HG03469 (cell line): ENCODE results near the gene GAK.

ENCODE experiments used
- ATAC-seq: cut with Tn5 transposase; IDR thresholded peaks from one replicate; pipeline ENCODE4 v1.9.1; 2021; ENCODE audit warnings: mild to moderate bottlenecking, moderate library complexity, moderate number of reproducible peaks; ENCODE audit not compliant: unreplicated experiment

Gene GAK

DNA sequence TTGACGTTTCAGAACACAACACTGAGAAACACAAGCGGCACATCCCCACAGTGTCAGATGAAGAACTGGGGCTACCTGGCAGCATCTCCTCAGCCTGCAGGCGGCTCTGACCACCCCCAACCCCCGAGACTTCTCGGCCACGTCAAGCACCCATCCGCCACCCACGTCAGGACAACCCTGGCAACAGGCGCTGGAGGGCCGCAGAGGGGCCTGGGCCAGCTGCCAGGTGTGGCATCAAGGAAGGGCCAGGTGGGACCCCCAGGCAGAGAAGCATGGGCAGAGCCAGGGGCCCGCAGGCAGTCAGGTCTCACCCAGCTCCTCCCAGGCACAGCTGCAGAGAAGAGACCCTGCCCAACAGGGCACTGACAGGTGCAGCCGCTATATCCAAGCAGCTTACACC lies 22.3 kb downstream of the GAK start:
- no peak for ATAC-seq

- no peak for ATAC-seq
These were observed 23.0 kb downstream of the GAK start for GRCh38 chr4:909131-909571.

DNA sequence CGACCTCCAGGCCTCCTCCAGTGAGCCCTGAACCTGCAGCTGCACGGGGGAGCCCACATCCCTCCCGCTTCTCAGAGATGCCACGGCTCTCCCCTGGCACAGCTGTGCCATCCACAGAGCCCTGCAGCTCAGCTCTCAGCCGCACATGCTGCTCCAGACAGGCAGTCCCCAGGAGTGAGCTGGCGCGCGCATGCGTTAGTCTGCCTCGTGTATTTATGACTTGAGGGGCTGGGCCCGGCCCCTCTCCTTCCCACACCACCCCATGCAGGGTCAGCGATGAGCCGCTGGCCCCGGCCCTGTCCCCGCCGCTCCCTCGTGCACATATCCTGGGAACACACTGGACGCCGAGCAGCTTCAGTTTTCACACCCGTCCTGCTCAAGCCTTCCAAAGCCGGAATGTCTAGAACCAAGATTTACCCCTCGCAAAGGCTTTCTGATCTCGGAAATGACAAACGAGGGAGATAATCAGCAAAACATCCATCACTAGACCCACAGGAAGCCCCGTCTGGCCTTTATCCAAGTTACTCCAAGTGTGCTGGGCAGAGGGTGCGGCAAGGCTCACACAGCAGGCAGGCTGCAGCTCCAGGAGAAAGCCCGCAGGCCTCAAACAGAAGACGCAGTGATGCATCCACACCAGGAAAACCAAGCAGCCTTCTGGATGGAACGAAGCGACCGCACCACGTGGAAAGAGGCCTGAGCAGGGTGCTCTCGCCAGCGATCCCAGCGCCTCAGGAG lies 24.3 kb downstream of the GAK start:
- ATAC-seq, result no peak

GRCh38 chr4:907103-907400 lies 25.1 kb downstream of the GAK start:
- ATAC-seq, result no peak

GRCh38 chr4:906339-907102 lies 25.6 kb downstream of the GAK start:
- no peak for ATAC-seq

GRCh38 chr4:905485-906338 lies 26.4 kb downstream of the GAK start:
- no peak for ATAC-seq

DNA sequence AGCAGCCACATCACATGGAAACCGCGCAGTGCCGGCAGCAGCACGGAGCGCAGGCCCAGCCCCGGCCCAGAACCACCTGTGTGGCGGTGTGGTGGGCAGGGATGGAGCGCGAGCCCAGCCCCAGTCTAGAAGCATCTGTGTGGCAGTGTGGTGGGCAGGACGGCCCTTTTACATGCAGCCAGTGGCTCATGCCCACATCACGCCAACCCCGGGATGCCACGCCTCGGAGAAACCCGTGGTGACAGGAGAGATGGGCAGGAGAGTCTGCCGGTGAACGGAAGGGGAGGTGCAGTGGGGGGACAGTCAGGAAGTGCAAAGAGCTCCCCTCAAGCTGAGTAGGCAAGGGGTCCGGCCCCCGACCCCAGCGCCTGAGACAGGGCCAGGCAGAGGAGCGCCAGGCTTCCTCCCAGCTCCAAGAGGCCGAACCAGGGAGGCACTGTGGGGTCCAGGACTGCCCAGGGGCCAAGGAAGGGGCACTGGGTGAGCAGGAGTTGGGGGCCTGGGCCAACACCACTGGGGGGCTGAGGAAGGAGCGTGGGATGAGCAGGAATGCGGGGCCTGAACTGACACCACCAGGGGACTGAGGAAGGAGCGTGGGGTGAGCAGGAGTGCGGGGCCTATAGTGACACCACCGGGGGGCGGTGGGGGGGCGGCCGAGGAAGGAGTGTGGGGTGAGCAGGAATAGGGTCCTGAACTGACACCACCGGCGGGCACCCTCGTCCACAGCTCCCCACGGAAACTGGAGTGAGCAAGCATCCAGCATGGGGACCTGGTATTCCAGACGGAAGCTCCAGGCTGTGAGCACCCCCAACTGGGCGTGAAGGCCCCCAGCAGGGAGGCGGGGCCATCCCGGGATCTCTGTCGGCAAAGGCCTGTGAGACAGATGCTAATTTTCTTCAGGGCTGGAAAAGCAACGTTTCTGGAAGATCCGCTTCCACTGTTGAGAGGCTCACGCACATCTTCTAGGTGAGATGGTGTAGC lies 28.8 kb downstream of the GAK start:
- ATAC-seq, result no peak

DNA sequence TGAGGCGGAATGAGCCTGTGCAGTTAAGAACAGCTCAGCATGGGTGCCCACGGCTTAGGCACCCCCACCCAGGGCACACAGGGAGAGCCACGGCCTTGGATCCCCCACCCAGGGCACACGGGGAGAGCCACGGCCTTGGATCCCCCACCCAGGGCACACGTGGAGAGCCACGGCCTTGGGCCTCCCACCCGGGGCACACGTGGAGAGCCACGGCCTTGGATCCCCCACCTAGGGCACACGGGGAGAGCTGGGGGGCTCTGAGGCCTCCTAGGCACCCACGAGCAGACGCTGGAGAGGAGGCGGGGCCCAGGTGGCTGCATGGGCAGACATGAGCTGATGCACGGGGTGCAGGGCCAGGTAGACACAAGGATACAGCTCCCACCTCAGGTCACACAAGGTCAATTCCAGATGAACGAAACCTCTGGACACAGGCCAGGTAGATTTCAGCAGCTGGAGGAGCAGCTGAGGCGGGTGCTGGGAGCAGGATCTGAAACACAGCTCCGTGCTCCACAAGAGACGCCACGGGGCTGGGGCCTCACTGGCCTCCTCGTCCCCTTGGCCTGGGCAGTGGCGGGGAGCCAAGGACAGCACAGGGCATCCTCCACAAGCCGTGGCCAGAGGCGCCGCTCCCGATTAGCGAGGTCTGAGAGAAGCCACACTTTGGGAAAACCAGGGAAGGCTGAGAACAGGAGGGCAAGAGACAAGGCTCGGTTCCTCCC lies 30.8 kb downstream of the GAK start:
- no peak for ATAC-seq

DNA sequence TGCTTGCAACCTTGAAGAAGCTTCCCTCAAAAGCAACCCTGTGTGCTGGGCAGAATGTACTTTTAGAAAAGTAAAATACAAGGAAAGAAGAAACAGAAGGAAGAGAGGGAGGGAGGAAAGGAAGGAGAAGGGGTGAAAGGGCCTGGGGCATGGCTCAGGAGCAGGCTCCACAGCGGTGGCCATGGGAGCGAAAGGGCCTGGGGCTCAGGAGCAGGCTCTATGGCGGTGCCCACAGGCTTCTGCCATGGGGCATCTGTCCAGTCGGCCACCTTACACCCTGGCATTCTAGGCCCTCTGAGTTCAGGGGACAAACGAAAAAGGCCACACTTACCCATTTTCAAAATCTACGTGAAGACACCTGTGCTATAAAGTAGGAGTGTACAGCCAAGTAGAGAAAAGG lies 31.4 kb downstream of the GAK start:
- ATAC-seq, result no peak

- no peak for ATAC-seq
These were observed 32.0 kb downstream of the GAK start for GRCh38 chr4:900073-900472.

- no peak for ATAC-seq
These were observed 32.6 kb downstream of the GAK start for GRCh38 chr4:899556-899906.

- ATAC-seq, result no peak
These were observed 33.1 kb downstream of the GAK start for GRCh38 chr4:898869-899555.

GRCh38 chr4:898123-898522 lies 34.0 kb downstream of the GAK start:
- no peak for ATAC-seq

GRCh38 chr4:896630-897029 lies 35.5 kb downstream of the GAK start:
- no peak for ATAC-seq

GRCh38 chr4:896216-896615 lies 35.9 kb downstream of the GAK start:
- ATAC-seq, result no peak

DNA sequence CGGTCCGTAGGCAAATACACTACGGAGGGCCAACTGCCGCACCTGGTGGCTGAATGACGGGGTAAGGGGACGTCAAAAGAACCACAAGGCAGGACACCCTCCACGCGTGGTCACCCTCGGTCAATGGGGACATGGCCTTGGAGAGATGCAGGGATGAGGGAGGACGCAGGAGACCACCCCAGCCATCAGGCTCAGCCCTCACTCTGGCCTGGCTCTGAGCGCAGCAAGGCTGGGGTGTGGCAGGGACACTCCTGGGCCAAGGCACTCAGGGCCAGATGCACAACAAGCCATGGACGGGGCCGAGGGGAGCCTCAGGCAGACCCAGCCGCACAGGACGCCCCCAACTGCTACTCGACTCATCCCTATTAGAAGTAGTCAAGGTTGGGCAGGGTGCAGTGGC lies 36.5 kb downstream of the GAK start:
- ATAC-seq, result no peak

DNA sequence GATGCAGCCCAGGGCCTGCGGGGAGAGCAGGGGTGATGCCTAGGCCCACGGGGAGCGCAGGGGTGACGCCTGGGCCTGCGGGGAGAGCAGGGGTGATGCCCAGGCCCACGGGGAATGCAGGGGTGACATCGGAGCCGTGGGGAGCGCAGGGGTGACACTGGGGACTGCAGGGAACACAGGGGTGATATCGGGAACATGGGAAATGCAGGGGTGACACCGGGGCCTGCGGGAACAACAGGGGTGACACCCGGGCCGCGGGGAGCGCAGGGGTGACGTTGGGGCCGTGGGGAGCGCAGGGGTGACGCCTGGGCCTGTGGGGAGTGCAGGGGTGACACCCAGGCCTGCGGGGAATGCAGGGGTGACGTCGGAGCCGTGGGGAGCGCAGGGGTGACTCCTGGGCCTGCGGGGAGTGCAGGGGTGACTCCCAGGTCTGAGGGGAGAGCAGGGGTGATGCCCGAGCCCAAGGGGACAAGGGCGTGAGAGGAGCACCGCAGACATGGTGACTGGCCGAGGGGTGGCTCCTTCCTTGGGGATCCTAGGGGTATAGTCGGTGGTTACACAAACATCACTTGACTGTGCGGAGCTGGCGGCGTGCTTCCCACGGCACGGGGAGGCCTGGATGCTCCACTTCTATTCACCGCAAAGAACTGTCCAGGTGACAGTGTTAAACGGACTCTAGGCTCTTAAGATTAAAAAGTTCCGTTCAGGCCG lies 38.0 kb downstream of the GAK start:
- ATAC-seq, result no peak

- no peak for ATAC-seq
These were observed 38.7 kb downstream of the GAK start for GRCh38 chr4:893276-893994.
